CD1c-positive myeloid dendritic cell (primary cell): ENCODE measurements around the gene MCAM.

ENCODE experiments used
- DNase-seq: peaks from one replicate; pipeline ENCODE4 v3.0.0-alpha.2; 2016; ENCODE audit errors: extremely low spot score

Gene MCAM

DNA sequence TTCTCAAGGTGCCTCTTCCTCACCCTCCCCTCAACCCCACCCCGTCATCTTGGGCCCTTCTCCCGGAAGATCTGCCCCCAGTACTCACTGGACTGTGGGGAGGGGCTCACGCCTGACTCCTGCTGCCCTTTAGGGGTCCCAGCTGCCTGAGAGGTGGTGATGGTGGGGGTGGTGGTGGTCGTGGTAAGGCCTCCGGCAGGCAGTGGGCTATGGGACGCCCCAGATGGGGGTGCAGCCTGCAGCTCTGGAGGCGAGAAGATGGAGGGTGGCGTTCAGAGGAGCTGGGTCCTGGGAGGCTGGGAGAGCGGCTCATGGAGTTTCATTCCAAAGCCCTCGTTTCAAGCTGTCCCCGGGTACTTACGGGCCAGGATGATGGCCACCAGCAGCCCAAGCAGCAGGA is 28.8 kb upstream of the MCAM start:
- DNase-seq = no peak

DNA sequence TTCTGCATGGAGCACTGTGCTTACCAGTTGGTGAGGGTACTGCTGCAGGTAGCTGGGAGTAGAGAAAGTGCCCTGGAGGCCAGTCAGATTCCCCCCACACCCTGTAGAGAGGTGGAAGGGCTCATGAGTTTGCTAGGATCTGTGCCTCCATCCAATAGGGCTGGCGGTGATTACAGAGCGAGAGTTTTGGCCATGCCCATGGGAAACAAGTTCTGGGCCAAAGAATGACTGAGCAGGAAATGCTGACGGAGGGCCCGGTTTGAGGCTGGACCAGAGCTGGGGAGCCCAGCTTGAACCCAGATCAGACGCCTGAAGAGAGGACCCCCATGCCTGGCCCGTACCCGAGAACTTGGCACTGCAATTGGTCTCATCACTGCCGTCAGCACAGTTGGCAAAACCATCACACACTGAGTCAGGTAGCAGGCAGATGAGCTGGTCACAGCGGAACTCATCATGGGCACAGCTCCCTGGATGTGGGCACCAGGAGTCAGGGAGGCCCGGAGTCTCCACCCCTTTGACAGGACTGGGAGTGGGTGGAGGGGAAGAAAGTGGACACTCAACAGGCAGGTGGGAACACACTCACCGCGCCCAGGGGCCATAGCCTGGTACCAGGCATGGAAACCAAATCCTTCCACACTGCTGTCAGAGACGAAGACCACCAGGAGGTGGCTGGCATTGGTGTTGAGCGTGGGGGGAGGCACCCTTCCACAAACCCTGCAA is 27.5 kb upstream of the MCAM start:
- no peak for DNase-seq

DNA sequence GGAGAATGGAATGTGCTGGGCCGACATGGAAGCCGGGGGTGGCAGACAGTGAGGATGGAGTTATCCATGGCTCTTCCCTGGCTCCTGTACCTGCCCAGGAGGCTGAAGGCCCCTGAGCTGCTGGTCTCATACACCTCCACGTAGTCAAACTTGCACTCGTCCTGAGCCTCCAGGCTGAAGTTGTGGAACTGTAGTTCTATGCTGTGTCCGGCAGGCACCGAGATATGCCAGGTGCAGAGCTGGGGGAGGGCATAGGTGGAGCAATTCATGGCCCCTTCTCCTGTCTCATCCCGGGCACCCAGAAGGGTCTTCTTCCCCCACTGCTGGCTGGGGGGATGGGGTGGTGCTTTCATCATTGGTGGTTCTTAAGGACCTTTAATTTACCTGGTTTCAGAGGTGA is 26.8 kb upstream of the MCAM start:
- DNase-seq = no peak

DNA sequence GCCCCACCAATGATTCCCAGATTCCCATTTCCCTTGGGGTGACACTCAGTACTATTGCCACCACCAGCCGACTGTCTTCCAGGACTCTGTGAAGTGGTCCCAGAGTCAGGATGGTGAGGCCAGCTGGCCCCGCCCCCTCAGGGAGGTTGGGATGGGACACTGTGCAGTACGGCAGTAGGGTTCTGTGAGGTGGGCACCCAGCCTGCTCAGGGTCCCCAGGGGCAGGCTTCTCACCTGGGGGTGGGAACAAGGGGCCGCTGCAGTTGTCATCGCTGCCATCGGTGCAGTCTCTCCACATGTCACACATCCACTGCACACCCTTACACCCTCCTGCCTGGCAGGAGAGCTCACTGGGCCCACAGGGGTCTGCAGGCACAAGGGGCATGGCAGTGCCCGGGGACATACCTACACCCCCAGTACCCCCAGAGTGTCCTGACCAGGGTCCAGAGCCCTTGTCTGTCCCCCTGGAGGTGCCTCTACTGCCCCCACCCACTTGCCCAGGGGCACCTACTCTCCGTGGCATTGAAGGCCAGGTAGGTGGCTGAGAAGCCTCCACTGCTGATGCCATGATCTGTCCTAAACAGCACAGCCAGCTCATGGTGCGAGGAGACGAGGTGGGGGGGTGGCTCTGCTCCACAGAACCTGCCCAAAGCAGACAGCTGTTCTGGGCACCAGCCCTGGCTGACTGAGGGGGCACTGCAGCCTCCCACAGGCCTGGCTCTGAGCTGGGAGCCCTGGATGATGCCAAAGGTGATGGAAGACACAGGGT is 25.6 kb upstream of the MCAM start:
- no peak for DNase-seq

DNA sequence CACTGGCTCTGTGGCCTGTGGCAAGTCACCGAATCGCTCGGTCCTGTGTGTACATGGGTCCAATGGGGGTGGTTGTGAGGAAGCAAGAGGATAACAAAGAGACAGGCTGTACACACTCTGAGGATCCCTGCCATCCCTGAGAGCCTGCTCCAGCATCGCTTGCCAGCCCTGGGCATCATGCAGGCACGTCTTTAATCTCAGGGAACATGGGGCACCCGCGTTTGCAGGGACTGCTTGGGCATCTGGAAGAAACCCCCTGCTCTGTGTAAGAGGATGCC is 25.0 kb upstream of the MCAM start:
- DNase-seq = no peak

DNA sequence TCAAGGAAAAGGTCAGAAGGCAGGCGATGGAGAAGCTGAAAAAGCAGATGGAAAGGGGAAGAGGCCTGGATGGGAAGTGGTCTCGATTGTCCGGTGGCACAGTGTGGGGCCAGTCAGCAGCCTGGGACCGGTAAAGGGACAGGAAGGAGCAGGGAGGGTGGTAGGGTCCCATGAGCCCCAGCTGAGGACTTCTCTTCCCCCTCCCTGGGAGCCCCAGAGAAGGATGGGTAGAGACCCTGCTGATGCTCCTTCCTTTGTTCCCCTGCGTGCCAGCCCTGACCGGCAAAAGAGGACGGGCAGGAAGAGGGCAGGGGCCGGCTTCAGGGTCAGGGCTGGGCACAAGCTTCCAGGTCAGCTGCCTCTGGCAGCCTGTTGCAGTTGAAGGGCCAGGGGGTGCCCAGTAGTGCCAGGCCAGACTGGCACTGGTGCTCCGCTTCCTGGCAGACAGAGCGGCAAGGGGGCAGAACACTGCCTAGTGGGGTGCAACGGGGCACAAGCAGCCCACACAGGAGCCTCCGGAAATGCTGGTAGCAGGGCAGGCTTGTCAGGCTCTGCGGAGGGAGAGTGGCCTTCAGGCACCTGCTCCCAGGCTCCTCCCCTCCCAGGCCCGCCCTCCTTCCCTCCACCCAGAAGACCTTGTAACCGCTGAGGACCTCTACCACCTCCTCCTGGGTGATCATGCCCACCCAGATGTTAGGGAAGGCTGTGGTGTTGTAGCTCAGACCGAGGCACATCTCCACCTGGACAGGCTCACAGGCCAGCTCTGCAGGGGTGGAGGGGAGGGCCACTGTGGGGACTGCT is 24.5 kb upstream of the MCAM start:
- no peak for DNase-seq

DNA sequence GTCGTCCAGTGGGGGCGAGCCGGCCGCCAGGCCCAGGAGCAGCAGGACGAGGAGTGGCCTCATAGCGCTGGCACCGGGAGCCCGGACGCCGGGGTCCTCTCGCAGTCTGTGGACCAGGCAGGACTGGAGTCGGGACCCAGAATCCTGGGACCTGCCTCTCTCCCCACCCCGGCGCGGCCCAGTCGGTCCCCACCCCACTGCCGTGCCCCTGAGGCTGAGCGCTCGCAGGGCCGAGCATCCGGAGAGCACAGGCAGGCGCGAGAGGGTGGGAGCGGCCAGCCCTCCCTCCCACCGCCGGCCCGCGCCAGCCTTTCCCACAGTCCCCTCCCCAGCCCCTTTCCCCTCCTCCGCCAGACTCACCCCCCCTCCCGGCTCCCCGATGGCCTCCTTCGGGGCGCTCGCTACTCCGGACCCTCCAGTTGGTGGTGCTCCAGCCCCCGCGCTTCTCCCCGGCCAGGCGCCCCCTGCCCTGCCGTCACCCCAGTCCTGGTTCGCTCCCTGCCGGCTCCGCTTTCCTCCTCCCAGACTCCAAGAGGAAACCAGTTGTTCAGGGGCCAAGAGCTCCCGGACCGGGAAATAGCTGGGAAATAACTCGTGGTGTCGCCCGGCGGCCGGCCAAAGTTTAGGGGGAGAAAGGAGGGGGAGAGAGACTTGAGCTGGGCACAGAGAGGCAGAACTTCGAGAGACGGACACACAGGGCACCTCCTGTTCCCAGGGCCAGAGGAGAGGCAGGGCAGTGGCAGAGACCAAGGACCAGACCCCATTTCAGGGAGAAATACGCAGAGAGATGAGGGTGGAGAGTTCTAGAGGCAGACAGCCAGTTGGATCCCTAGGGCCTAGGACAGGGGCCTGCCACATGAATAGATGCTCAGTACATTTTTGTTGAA is 23.6 kb upstream of the MCAM start, which contains the start of gene C1QTNF5:
C1QTNF5 (minus strand) TSS at position 549 of the 887 bp plus-strand sequence; CDS start at position 63, 486 bp downstream.
- DNase-seq = no peak

DNA sequence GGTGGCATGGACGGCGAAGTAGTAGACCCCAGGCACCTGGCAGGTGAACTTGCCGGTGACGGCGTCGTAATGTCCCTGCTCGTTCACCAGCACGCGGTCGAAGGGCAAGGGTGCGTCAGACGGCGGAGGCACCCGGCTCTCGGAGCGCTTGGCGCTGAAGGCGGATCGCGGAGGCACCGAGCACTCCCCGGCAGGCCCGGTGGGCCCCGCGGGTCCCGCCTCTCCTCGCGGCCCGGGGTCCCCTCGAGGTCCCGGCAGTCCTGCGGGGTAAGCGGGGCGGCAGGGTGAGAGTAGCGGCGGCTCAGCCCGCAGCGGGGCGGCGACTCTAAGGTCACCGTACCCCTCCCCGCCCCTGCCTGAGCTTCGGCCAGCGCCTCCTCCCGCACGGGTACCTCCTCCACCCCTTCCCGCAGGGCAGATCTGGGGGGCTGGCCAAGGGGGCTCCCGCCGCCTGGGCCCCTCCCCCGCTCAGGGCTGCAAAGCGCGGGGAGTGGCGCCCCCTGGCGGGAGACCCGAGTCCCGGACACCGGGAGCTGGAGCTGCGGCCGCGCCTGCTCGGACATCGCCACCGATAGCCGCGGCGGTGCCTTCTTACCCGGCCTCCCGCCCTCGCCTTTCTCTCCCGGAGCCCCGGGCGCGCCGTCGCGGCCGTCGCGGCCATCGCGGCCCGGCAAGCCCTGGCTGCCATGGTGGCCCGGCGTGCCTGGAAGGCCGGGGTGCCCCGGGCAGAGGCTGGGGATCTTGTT is 22.8 kb upstream of the MCAM start:
- DNase-seq = peak; percentile 51

DNA sequence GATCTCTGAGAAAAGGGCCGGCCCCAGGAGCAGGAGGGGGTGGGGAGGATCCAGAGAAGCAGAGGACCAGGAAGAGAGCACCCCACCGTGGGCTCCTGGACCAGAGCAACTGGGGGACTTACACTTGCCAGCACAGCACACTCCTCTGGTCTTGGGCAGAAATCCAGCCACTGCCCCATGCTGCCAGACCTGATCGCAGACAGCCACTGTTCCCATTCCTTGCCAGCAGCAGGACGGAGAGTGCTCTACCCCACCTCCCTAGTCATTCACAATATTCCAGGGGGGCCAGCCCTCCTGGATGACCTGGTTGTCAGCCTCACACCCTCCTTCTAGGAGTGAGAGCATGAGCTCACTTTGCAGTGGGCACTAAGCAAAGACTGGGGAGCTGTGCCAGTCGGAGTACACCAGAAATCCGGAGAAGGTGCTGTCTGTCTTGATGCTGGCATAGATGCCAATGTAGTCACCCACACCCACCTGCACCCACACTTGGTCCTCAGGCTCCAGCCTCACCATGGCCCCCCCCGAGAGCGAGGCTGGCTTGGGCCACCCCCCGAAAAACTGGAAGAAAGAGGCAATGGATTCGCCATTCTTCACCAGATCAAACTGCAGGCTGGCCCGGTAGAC is 22.1 kb upstream of the MCAM start:
- DNase-seq = no peak

DNA sequence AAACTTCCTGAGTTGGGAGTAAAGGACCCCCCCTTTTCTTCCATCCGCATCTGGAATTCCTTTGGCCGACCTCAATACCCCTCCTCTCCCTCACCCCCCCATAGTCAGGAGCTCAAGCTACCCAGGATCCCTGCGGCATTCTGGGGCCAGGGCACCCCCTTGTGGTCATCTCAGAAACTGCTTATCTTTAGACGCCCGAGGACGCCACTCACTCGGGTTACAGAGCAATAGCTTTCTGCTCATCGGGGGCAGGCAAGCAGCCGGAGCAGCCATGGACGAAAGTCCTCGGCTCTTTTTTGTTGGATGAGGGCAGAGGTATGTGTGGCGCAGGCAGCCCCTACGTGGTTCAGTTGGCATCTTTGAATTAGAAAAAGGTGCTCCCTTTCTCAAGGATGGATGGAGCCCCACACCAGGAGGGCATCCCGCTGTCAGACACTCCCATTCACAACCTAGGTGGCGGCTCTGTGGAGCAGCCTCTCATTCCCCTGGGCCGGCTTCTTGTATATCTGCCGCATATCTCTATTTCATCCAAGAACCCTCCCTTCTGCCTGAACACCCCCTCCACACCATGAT is 21.5 kb upstream of the MCAM start:
- peak; percentile 78 for DNase-seq

DNA sequence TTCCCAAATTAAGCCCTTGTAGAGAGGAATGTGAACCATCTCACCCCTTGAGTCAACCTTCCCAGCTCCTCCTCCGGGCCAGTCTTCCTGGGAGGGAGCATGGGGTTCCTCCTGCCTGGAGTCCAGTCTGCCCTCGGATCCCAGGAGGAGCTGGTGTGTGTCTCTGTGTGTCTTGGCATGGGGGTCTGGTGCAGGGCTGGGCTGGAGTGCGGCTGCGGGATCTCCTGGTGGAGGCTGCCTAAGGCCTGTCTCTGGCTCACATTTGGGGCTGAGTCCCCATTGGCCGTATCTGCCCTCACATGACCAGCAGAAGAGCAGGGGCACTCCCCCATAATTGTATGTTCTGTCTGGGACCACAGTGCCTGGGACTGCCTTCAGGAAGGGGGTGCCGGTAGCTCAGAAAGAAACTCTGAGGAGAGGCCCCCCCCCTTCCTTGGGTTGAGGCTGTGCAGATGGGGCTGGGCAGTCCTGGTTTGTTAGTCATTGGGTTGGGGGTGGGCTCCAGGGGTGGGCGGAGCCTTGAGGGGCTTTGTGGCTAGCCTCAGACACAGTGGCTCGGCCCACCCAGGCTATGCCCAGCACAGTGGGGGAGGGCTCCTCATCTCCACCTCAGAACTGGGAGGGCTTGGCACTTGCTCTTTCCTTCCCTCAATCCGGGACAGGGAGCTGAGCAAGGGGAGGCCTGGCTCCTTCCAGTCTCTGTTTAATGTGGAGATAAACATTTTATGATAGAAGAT is 20.8 kb upstream of the MCAM start:
- no peak for DNase-seq

DNA sequence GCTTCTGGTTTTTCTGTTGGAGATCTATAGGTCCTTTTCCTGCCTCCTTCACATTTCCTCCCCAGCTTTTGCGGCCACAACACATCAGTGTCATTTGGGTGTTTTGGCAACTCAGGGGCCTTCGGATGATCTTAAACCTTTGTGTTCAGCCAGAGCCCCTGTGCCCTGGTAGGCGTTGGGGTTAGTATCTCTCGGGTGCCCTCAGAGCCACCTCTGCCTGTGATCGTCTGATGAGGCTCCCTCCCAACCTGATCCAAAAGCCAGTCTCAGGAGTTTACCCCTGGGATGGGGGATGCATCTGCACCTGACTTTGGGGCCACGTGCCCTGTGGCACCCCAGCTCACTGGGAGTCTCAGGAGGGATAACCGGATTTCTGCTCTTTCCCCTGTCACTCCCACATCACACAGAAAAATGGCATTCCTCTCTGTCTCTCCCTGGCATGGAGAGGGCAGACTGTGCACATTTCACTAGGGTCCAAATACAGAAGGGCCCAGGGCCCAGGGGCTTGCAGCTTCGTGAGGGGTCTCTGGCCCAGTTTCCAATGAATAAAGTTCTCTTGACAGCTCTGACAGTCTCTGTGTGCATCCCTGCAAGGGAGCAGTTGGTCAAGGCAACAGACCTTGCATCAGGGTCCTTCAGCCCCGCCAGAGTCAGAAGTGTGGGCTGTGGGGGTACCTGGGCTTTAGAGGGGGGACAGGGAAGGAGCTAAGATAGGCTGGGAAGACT is 20.0 kb upstream of the MCAM start:
- DNase-seq = no peak

DNA sequence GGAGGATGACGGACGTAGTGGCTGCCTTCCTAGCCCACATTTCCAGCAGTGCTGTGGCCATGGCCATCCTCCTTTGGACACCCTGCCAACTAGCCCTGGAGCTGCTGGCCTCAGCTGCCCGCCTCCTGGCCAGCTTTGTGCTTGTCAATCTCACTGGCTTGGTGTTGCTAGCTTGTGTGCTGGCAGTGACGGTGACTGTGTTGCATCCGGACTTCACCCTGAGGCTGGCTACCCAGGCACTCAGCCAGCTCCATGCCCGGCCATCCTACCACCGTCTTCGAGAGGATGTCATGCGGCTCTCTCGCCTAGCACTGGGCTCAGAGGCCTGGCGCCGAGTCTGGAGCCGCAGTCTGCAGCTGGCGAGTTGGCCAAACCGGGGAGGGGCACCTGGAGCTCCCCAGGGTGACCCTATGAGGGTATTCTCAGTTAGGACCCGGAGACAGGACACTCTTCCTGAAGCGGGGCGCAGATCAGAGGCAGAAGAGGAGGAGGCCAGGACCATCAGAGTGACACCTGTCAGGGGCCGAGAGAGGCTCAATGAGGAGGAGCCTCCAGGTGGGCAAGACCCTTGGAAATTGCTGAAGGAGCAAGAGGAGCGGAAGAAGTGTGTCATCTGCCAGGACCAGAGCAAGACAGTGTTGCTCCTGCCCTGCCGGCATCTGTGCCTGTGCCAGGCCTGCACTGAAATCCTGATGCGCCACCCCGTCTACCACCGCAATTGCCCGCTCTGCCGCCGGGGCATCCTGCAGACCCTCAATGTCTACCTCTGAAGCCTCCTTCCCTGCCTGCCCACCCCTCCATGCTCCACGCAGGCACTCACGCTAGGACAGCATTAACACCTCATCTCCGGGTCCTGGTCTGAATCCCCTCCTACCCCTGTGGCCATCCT is 19.0 kb upstream of the MCAM start:
- DNase-seq = no peak

DNA sequence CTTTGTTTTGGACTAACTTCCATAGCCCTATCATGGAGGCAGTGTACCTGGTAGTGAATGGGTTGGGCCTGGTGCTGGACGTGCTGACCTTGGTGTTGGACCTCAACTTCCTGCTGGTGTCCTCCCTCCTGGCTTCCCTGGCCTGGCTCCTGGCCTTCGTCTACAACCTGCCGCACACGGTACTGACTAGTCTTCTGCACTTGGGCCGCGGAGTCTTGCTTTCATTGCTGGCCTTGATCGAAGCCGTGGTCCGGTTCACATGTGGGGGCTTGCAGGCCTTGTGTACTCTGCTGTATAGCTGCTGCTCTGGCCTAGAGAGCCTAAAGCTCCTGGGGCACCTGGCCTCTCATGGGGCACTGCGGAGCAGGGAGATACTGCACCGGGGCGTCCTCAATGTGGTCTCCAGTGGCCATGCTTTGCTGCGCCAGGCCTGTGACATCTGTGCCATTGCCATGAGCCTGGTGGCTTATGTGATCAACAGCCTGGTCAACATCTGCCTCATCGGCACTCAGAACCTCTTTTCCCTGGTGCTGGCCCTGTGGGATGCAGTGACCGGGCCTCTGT is 18.2 kb upstream of the MCAM start:
- no peak for DNase-seq

DNA sequence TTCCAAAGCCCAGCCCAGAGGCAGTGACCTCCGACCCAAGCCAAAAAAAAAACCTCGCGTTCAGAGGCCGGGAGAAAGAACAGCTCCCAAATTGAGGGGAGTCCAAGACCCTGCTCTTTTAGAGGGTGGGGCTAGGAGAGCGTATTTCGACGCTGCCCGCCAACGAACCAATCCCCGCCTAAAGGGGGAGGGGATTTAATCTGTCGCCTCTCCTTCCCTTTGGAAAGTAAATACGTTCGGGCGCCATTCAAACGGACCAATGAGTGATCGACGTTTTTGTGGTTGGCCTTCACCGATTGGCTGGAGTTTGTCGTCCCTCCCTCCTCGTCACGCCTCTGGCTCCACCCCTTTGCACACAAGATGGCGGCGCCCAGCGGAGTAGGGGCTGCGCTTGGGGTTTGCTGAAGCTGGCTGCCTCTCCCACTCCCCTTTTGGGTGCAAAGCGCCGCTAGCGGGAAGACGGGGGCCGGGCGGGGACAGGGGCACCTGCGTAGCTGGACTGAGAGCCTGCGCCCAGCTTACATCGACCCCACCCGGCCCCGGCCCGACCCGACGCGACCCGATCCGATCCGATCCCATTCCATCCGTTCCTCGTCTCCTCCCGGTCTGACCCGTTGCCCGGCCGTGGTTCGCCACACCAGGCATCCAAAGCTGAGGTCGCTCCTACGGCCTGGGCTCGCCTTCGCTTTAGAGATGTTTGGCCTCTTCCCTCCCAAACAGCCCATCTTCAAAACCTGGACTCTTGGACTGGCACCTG is 17.4 kb upstream of the MCAM start, which contains the start of gene RNF26:
RNF26 (plus strand) TSS at position 354 of the 757 bp plus-strand sequence. CDS start 596 bp downstream, outside the sequence.
- peak; percentile 99 for DNase-seq

DNA sequence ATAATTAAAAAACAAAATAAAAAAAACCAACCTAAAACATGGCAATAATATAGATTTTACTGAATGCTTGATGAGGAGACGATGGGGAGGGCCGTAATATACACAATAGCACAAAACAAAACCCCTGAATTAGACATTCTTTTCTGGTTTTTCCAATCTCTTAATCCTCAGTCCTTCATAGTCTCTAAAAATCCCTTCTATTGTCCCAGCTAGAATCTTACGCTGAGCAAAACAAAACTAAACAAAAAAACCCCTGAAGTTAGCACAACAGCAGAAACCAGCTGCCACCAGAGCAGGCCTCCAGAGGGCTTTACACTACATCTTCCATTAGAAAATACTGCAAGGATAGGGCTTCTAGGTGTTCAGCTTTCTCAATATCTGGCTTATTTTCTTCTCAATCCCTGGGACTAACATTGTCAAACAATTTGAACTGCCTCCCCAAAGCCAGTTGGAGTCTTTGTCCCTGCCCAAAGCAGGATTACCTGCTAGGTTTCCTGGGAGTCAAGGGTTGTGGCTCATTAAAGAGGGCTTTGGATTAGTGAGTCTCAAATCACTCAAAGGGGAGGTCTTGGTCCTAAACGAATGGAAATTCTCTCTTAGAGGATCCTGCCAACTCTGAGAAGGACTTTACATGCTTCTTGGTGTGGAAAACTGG is 15.3 kb upstream of the MCAM start:
- DNase-seq = no peak
